Stomach (tissue), 9 donors: ENCODE results near the gene PAH. TPM values are rescaled to one million over a fixed set of nuclear protein-coding genes. Genes with fewer than 3 reads are reported as not detected.

ENCODE experiments used
- DNase-seq, 2 donors: peaks; one replicate each; pipeline versions ENCODE4 v3.0.0 to v3.0.0-alpha.2; 2013 to 2019
- H3K27ac ChIP-seq, 5 donors: fragments of 200-600 bp in 4 of 5; sonication (generic) in 4 of 5; one replicate each; pipeline ENCODE4 v1.5.1; 2013 to 2019; ENCODE audit warnings: mild to moderate bottlenecking in 1 of 5, moderate library complexity in 1 of 5
- H3K27me3 ChIP-seq, 3 donors: fragments of 200-600 bp; sonication (generic); one replicate each; pipeline ENCODE4 v1.5.1; 2017 to 2019; ENCODE audit warnings: mixed run types in 1 of 3
- H3K36me3 ChIP-seq, 4 donors: fragments of 200-600 bp; sonication (generic); 1 replicate in 3 of 4; 2 replicates in 1 of 4; pipeline ENCODE4 v1.5.1; 2016 to 2019
- H3K4me1 ChIP-seq, 4 donors: fragments of 200-600 bp; sonication (generic); one replicate each; pipeline ENCODE4 v1.5.1; 2016 to 2019
- H3K4me3 ChIP-seq, 4 donors: fragments of 200-600 bp; sonication (generic) in 3 of 4; one replicate each; pipeline ENCODE4 v1.5.1; 2016 to 2019; ENCODE audit warnings: mild to moderate bottlenecking in 1 of 4
- H3K9me3 ChIP-seq, 4 donors: fragments of 200-600 bp; sonication (generic); one replicate each; pipeline ENCODE4 v1.5.1; 2016 to 2019
- CTCF ChIP-seq, 7 experiments: fragments of 450-650 bp in 4 of 7; fragments of 200-600 bp in 3 of 7; sonication (generic) in 3 of 7; IDR thresholded peaks; one replicate each; pipeline ENCODE4 v1.5.1; 2016 to 2019; ENCODE audit warnings: antibody characterized with exemption in 7 of 7, control low read depth in 2 of 7, mild to moderate bottlenecking in 1 of 7
- EP300 ChIP-seq: sonication (generic); formaldehyde crosslinking; IDR thresholded peaks from one replicate; pipeline ENCODE4 v1.6.1; 2017; ENCODE audit warnings: antibody characterized with exemption
- POLR2A ChIP-seq, 4 donors: fragments of 450-650 bp; IDR thresholded peaks; one replicate each; pipeline ENCODE4 v1.6.1; 2016; ENCODE audit warnings: antibody characterized with exemption in 4 of 4, control low read depth in 2 of 4, mild to moderate bottlenecking in 1 of 4, moderate library complexity in 1 of 4
- POLR2AphosphoS5 ChIP-seq, 3 donors: sonication (generic); formaldehyde crosslinking; IDR thresholded peaks; one replicate each; pipeline ENCODE4 v1.6.1; 2016; ENCODE audit warnings: antibody characterized with exemption in 3 of 3
- WGBS, 5 donors: extraction: QIAGEN DNeasy Blood & Tissue Kit in 3 of 5; methylation state at CpG; one replicate each; pipeline versions ENCODE4 v1.1.5 to v1.1.7; 2013 to 2018; 5-methylcytosine and 5-hydroxymethylcytosine counted together
- intact Hi-C: fragments of 100-400 bp; cut with DNase I; formaldehyde crosslinking; loops from one replicate; pipeline ENCODE4 v1.15.1; 2023; ENCODE audit warnings: low total_unique reads
- polyA plus RNA-seq, 3 donors: library from polyadenylated mRNA; stranded (reverse); fragments of 200-250 nt; gene quantifications; one replicate each; pipeline ENCODE4 v1.2.3, GENCODE V29; 2013
- total RNA-seq, 5 donors: library from RNA; depleted of rRNA; stranded (reverse); fragments of >200 nt; gene quantifications; one replicate each; pipeline versions ENCODE4 v1.1.0 to v1.2.3, GENCODE V29; 2014 to 2016
- donor health status: healthy with polysubstance abuse.
- donor health status: Bipolar disorder and iron deficiency.
- donor health status: healthy.

The PAH gene
- total and polyA plus RNA-seq, 8 donors = 0.08 to 1.1 TPM; not detected in 6

DNA sequence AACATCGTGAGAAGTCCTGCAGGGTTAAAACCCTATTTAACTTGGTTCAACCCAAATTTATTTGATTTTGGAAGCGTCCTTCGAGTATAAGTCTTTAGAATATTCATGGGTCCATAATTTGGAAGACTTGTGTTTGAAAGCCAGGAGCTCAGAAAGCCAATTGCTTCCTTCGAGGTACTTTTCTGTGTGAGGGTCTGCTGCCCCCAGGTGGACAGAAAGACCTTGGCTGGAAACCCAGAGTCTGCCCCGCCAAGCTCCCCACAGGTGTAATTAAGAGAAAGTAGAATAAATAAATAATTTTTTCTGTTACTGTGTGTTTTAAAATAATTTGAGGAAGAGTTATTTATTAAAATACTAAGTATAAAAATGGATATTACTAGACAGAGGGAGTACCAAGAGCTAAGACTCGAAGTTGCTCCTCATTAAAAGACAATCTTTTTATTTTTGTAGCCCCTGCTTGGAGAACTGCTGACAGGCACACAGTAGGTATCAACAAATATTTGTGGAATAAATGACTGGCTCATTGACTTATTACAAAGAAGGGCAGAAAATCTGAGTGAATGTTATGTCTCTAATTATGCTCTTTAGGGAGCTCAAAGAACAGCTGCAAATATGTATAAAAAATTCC, 105.8 kb downstream of the PAH start:
- no peaks in the 10 kb centered on the region for H3K4me1 ChIP-seq
- WGBS, 5 donors = 27 to 33% (median 31%) methylated on average over 6 of the region's 6 CpGs
- no peaks in the 10 kb centered on the region for H3K9me3 ChIP-seq
- H3K27ac ChIP-seq = no peak overlapping the region
- intact Hi-C loops = no loop called here
- peaks cover 0 to 4% (median 0%) of the 10 kb centered on the region in 3 donors for H3K27me3 ChIP-seq
- TF ChIP-seq CTCF (IDR thresholded peaks at IDR 0.05) (peak in 2 of 7 experiments; percentile 13 to 17), EP300 (no peak)
- H3K4me3 ChIP-seq = no peak overlapping the region
- H3K36me3 ChIP-seq = no peaks in the 10 kb centered on the region
- peak in 1 of 2 donors; percentile 51 for DNase-seq

DNA sequence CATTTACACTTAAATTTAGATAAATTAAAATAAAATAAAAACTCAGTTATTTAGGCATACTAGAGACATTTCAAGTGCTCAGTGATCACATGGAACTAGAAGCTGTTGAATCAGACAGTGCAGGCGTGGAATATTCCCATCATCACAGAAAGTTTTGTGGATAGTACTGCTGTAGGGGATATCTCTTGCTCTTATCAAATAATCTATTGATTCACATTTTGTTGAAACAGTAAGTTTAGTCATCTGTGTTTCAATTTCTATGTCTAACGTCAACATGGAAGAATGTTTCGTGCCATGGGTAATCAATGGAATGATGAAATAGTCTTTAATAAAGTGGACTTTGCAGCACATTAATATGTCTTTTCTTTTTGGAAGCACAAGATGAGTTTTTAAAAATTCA, 108.6 kb downstream of the PAH start:
- no peaks in the 10 kb centered on the region for H3K36me3 ChIP-seq
- H3K27me3 ChIP-seq = peaks cover 0 to 4% (median 0%) of the 10 kb centered on the region in 3 donors
- no peaks in the 10 kb centered on the region for H3K4me1 ChIP-seq
- intact Hi-C loops = no loop called here
- no peaks in the 10 kb centered on the region for H3K9me3 ChIP-seq
- H3K27ac ChIP-seq = no peak overlapping the region
- TF ChIP-seq POLR2A (IDR thresholded peaks at IDR 0.05) (no peak), POLR2AphosphoS5 (IDR thresholded peaks at IDR 0.05) (no peak), CTCF (IDR thresholded peaks at IDR 0.05) (no peak), EP300 (no peak)
- H3K4me3 ChIP-seq = no peak overlapping the region
- WGBS, 5 donors = 82 to 90% (median 88%) methylated on average over 3 of the region's 3 CpGs
- DNase-seq = no peak

GRCh38 chr12:102806592-102806991, 110.5 kb downstream of the PAH start:
- no peaks in the 10 kb centered on the region for H3K36me3 ChIP-seq
- H3K27me3 ChIP-seq = no peaks in the 10 kb centered on the region
- no peak for TF ChIP-seq POLR2AphosphoS5 (IDR thresholded peaks at IDR 0.05)
- H3K9me3 ChIP-seq = no peaks in the 10 kb centered on the region
- no peak overlapping the region for H3K4me3 ChIP-seq
- WGBS, 5 donors = 62 to 79% (median 63%) methylated on average over 2 of the region's 2 CpGs
- intact Hi-C loops = no loop called here
- no peak for DNase-seq
- no peaks in the 10 kb centered on the region for H3K4me1 ChIP-seq
- no peak overlapping the region for H3K27ac ChIP-seq

DNA sequence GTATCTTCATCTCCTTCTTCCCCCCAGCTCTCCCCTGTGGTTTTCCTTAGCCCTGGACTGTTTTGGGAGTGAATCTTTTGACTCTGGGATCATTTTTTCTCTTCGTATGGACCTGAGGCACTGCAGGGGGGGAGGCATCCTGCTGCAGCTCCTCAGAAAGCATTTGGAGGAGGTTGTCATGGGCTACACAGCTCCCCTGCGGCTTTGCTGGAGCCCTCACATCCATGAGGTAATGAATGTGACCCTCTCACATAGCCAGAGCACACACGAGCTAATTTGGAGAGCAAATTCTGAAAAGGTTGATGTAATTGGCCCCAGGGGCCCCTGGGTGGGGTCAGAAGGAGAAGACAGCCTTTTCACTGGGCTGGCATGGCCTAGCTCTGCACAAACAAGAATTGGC, 110.9 kb downstream of the PAH start:
- WGBS, 5 donors = 33 to 43% (median 36%) methylated on average over 3 of the region's 3 CpGs
- Histone ChIP-seq H3K9me3 (no peaks in the 10 kb centered on the region), H3K36me3 (no peaks in the 10 kb centered on the region), H3K4me1 (no peaks in the 10 kb centered on the region), H3K27ac (no peak overlapping the region), H3K27me3 (no peaks in the 10 kb centered on the region), H3K4me3 (no peak overlapping the region)
- intact Hi-C loops = no loop called here
- TF ChIP-seq CTCF (IDR thresholded peaks at IDR 0.05) (no peak), POLR2AphosphoS5 (IDR thresholded peaks at IDR 0.05) (no peak), POLR2A (IDR thresholded peaks at IDR 0.05) (no peak), EP300 (no peak)
- no peak for DNase-seq

DNA sequence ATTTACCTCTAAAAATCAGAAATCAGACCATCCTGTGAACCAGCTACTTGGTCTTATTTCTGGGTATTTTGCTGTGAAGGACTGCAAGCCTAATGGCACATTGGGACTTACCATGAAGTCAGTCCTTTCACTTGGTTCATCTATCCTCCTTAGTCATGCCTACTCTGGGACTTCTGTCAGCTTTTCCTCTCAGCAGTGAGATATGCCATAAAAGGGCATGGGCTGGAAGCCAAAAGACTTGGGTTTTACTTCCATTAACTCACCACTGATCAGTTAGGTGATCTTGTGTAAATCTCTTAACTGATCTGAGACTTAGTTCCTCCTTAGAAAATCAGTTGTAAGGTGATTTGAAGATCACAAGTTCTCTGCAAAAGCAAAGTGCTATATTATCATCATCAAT, 116.5 kb downstream of the PAH start:
- H3K27me3 ChIP-seq = no peaks in the 10 kb centered on the region
- H3K4me3 ChIP-seq = no peak overlapping the region
- no peaks in the 10 kb centered on the region for H3K9me3 ChIP-seq
- no peak overlapping the region for H3K27ac ChIP-seq
- no peaks in the 10 kb centered on the region for H3K4me1 ChIP-seq
- intact Hi-C loops = no loop called here
- DNase-seq = no peak
- H3K36me3 ChIP-seq = no peaks in the 10 kb centered on the region
- no peak for TF ChIP-seq EP300
